Fibroblast of skin of back (primary cell): ENCODE results near the gene PARP1.
"Not testable (repeated sequence)": the region's sequence is repeated elsewhere in the genome, so short reads cannot be mapped to it uniquely, and the experiment has no call there.

Source experiments
- DNase-seq: peaks from one replicate; pipeline ENCODE4 v3.0.0-alpha.2; 2013

The PARP1 gene

DNA sequence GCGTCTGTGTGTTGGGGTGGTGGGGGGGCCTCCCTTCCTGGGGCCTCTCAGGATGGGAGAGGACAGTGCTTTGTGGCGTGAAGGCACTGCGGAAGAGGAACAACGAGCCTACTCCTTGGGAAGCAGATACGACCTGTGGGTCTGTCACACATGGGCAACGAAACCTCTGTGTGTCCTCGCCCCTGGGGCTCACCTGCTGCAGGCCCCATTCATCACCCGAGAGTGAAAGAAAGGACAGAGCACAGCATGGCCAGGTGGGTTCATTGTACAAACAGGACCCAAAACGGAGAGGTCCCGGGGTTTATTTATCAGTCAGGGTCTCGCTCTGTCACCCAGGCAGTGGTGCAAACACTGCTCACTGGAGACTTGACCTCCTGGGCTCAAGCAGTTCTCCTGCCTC lies 58.8 kb downstream of the PARP1 start:
- DNase-seq = no peak

DNA sequence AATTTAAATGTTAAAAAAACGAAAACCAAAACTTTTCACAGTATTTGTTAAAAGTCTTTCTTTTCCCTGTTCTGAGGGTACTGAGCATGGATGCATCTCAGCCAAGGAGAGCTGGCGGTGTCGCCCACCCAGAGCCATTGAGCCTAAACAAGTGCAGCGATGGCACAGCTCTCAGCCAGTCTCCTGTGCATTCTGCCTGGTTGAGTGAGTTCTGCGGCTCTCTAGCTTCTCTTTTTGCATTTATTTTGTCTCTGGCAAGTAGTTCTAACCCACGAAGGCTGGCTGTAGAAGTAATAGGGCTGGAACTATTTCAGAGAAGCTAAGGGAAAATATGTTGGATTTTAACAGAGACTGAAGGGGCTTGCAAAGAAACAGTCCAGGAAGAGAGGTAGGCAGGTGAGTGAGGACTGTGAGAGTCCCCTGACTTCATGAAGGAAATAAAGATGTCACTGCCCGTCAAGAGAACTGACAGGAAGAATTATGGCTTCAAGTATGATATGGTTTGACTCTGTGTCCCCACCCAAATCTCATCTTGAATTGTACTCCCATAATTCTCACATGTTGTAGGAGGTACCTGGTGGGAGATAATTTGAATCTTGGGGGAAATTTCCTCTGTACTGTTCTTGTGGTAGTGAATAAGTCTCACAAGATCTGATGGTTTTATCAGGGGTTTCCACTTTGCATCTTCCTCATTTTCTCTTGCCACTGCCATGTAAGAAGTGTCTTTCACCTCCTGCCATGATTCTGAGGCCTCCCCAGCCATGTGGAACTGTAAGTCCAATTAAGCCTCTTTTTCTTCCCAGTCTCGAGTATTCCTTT lies 63.2 kb downstream of the PARP1 start:
- DNase-seq = no peak

DNA sequence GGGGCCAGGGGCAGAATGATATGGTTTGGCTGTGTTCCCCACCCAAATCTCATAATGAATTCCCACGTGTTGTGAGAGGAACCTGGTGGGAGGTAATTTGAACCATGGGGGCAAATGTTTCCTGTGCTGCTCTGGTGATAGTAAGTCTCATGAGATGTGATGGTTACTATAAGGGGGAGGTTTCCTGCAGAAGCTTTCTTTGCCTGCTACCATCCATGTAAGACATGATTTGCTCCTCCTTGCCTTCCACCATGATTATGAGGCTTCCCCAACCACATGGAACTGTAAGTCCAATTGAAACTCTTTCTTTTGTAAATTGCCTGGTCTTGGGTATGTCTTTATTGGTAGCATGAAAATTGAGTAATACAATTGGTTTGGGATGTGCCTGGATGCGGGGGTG lies 65.2 kb downstream of the PARP1 start:
- DNase-seq = no peak

DNA sequence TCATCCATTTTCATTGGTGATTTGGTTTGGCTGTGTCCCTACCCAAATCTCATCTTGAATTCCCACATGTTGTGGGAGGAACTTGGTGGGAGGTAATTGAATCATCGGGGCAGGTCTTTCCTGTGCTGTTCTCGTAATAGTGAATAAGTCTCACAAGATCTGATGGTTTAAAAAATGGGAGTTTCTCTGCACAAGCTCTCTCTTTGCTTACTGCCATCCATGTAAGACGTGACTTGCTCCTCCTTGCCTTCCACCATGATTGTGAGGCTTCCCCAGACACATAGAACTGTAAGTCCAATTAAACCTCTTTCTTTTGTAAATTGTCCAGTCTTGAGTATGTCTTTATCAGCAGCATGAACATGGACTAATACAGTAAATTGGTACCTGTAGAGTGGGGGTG lies 67.8 kb downstream of the PARP1 start:
- DNase-seq = not testable (repeated sequence)

DNA sequence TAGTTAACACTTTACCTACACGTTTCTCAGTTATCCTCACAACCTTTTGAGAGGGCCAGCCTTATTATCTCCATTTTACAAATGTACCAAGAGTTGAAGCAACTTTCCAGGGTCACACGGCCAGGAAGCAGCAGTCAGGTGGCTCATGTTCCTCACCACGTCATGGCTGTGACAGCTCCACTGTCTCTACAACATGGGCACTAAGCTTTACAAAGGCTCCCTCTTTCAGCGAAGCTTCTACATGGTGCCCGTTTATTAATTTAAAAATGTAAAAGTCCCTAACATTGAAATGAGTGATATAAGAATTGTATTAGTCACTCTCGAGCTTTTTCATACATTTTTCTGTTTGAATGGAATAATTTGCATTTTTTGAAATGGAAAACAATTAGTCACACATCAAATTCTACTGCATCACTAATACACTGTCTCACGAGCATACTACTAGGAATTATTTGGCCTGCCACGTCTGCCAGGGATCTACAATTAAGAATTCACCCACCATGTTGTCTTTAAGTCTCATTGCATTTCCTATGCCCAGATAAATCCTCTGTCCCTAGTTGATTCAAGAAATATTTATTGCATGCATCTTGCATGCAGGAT lies 70.5 kb downstream of the PARP1 start:
- DNase-seq = peak; percentile 11

DNA sequence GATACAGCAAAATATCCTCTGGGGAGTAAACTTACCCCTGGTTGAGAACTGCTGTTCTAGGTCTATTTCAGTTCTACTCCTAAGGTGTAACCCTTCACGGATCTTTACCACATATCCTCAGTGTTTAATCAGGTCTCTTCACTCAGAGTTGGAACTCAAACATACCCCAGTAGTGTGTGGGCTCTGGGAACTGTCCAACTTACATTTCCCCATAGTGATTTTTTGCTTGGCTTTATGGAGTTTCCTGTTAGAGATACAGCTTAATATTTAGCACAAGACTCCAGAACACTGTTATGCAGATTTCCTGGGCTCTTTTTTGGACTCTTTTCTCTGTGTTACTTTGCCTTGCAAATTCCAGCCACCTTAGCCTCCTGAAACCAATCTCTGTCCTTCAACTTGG lies 72.2 kb downstream of the PARP1 start:
- DNase-seq = no peak

DNA sequence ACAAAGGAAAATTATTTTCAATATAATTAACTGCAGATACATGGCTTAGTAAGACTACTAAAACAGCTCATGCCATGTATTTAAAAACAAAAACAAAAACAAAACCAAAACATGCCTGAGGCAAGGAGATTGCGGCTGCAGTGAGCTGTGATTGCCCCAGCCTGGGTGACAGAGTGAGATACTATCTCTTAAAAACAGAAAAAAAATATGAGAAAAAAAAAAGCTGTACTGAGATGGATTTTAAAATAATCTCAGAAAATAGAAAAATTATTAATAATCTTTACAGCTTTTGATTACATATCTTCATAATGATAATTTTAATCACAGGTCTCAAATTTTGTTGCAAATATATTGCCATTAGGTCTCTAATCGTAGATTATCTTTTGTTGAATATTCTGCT lies 74.9 kb downstream of the PARP1 start:
- DNase-seq = no peak

DNA sequence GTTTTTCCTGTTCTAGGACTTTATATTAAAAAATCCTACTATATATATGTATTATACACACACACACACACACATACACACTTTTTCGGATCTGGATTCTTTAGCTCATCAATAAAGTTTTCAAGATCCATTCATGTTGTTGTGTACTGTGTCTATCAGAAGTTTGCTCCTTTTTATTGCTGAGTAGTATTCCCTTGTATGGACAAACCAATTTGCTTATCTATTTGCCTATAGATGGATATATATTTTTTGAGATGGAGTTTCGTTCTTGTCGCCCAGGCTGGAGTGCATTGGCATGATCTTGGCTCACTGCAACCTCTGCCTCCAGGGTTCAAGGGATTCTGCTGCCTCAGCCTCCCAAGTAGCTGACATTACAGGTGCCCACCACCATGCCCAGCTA lies 78.7 kb downstream of the PARP1 start:
- DNase-seq = no peak

DNA sequence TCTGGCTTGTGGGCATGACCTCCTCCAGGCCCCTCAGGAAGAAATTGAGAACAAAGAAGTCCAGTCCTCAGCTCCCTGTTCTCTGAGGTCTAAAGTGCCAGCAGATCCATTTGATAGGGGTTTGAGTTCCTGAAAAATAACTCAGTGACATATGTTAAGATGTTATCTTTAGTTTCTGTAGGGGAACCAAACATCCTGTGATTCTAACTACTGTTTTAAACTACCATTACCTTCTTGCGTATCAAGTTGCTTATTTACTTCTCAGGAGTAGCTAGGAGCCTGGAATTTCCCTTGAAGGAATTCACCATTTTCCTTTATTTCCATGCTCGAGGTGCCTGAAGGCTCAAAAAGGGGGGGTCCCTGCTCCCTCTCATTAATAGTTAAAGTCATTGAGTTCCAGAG lies 80.1 kb downstream of the PARP1 start:
- DNase-seq = no peak

DNA sequence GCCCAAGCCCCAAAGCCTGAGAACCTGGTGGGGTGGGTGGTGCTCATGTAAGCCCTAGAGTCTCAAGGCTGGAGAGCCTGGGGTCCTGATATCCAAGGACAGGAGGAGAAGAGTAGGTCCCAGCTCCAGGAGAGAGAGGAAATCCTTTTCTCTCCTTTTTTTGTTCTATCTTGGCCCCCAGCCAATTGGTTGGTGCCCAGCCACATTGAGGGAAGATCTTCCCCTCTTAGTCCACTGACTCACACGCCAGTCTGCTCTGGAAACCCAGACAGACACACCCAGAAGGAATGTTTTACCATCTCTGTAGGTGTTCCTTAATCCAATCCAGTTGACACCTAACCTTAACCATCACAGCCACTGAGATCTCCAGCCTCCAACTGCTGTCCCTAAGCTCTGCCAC lies 82.7 kb downstream of the PARP1 start:
- peak; percentile 34 for DNase-seq

DNA sequence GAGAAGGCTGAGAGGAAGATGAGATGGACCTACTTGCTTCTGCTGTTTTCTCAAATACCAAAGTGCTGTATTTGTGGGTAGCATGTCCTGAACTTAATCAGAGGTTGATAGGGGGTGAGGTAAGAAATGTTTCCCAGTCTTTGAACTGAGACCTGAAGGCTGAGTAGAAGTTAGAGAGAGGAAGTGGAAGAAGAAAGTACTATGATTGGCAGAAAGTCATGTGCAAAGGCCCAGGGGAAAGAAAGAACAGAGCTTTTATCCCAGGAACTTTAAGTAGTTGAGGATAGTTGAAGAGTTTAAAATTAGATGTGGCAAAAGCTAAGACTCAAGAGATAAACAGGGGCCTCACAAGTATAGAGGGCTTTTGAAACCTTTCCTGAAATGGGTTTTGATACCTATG lies 83.4 kb downstream of the PARP1 start:
- DNase-seq = no peak

DNA sequence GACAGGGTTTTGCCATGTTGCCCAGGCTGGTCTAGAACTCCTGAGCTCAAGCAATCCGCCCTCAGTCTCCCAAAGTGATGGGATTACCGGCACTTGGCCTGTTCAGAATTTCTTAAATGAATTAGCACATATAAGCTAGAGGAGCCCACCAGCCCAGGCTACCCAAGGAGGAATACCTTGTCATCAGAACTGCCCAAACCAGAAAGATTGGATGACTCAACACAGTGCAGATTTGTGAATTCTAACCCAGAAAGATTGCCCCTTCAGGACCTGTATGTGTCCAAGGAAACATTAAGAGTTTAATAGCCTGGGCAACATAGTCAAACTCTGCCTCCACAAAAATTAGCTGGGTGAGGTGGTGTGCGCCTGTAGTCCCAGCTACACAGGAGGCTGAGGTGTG lies 84.9 kb downstream of the PARP1 start:
- no peak for DNase-seq

DNA sequence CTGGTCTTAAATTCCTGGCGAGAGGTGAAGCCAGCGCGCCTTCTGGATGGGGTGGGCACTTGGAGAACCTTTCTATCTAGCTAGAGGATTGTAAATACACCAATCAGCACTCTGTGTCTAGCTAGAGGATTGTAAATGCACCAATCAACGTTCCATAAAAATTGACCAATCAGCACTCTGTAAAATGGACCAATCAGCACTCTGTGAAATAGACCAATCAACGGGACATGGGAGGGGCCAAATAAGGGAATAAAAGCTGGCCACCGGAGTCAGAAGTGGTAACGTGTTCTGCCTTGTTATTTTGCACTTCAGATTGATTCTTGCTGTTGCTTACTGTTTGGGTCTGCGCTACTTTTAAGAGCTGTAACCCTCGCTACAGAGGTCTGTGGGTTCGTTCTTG lies 87.0 kb downstream of the PARP1 start:
- DNase-seq = no peak

DNA sequence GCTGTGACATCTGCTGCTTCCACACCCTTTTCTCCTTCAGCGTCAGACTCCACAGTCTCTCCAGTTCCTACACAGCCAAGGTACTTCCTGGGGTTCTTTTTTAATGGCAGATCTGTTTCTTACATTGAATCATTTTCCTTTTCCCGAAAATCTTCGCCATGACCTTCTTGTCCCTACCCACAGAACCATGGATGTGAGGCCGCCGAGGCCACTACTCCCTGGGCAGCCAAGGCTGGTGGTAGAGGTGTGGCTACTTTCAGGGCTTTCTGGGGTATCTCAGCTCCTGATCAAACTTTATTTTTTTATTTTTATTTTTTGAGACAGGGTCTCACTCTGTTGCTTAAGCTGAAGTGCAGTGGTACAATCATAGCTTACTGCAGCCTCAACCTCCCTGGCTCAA lies 89.4 kb downstream of the PARP1 start:
- DNase-seq = no peak

DNA sequence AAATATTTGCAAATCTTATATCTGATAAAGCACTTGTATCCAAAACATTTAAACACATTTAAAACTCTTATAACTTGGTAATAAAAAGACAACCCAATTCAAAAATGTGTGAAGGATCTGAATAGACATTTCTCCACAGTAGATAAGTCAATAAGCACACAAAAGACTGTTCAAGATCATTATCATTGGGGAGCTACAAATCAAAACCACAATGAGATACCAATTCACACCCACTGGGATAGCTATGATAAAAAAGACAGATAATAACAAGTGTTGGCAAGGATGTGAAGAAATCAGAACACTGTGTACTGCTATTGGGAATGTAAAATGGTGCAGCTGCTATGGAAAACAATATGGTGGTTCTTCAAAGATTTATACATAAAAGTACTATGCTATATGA lies 93.8 kb downstream of the PARP1 start:
- DNase-seq = no peak

DNA sequence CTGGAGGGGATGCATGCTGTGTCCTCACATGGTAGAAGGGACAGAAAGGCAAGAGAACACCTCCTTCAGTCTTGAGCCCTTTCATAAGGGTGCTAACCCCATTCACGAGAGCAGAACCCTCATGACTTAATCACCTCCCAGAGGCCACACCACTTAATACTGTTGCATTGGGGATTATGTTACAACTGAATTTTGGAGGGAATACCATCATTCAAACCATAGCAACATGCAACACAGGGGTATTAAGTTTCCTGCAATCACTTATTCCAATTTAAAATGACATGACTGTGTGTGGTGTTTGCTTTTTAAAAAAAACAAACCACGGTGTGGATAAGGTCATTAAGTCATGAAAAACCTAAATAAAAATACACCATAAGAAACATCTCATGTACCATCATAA lies 95.8 kb downstream of the PARP1 start:
- no peak for DNase-seq

DNA sequence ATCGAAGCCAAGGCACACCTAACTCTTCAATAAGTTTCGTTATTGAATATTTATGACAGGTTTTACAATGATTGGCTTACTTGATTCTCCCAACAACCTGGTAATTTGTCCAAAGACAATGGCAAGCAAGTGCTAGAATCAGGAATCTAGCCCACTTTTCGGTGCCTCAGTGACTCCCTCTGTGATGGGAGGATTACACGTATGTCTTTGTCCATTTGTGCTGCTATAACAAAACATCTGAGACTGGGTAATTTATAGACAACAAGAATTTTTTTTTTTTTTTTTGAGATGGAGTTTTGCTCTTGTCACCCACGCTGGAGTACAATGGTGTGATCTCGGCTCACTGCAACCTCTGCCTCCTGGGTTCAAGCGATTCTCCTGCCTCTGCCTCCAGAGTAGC lies 96.5 kb downstream of the PARP1 start:
- no peak for DNase-seq
